Progenitor cell of endocrine pancreas (in vitro differentiated cells): Measurements from ENCODE around the gene PEMT. TPM values are rescaled to one million over a fixed set of nuclear protein-coding genes. Genes with fewer than 3 reads are reported as not detected.

Experiments used
- DNase-seq: peaks from one replicate; pipeline ENCODE4 v3.0.0; 2021; ENCODE audit warnings: low spot score; ENCODE audit not compliant: unreplicated experiment
- H3K27ac Mint-ChIP-seq: 2 replicates; pipeline ENCODE4 v1.8.0; 2021; ENCODE audit warnings: mild to moderate bottlenecking, moderate library complexity, mixed read lengths
- H3K27me3 Mint-ChIP-seq: 2 replicates; pipeline ENCODE4 v1.8.0; 2021; ENCODE audit warnings: mixed read lengths
- H3K36me3 Mint-ChIP-seq: 2 replicates; pipeline ENCODE4 v1.8.0; 2022; ENCODE audit warnings: mixed read lengths; ENCODE audit not compliant: insufficient read depth
- H3K4me1 Mint-ChIP-seq: 2 replicates; pipeline ENCODE4 v1.8.0; 2021; ENCODE audit warnings: low read depth, mixed read lengths
- H3K4me3 Mint-ChIP-seq: 2 replicates; pipeline ENCODE4 v1.8.0; 2021; ENCODE audit warnings: low read depth, mild to moderate bottlenecking, moderate library complexity, mixed read lengths
- H3K9me3 Mint-ChIP-seq: 2 replicates; pipeline ENCODE4 v1.8.0; 2021; ENCODE audit warnings: low read depth, mixed read lengths
- CTCF ChIP-seq: fragments of 200-600 bp; sonication (generic); IDR thresholded peaks from one replicate; pipeline ENCODE4 v1.5.0; 2021; ENCODE audit warnings: antibody characterized with exemption, mild to moderate bottlenecking; ENCODE audit not compliant: unreplicated experiment
- total RNA-seq: library from RNA; stranded (reverse); gene quantifications from 2 replicates; pipeline ENCODE4 v1.2.1, GENCODE V29; 2021

Gene PEMT
- total RNA-seq, 1 donor from 2014 or later: 67.0 TPM

- no peak for TF ChIP-seq CTCF
- no peak overlapping the region for H3K27ac Mint-ChIP-seq
- H3K9me3 Mint-ChIP-seq: no peaks in the 10 kb centered on the region
- no peak for DNase-seq
- H3K36me3 Mint-ChIP-seq: no peaks in the 10 kb centered on the region
- H3K27me3 Mint-ChIP-seq: peaks cover 7% of the 10 kb centered on the region
- no peak overlapping the region for H3K4me3 Mint-ChIP-seq
- no peaks in the 10 kb centered on the region for H3K4me1 Mint-ChIP-seq
Observed at GRCh38 chr17:17504341-17505140, 87.0 kb downstream of the PEMT start.

- Mint-ChIP-seq H3K9me3 (no peaks in the 10 kb centered on the region), H3K4me1 (no peaks in the 10 kb centered on the region), H3K27me3 (peaks cover 11% of the 10 kb centered on the region), H3K36me3 (no peaks in the 10 kb centered on the region), H3K27ac (no peak overlapping the region), H3K4me3 (no peak overlapping the region)
- no peak for TF ChIP-seq CTCF
- no peak for DNase-seq
Observed at GRCh38 chr17:17503566-17504130, 87.9 kb downstream of the PEMT start.

- DNase-seq: no peak
- Mint-ChIP-seq H3K4me1 (no peaks in the 10 kb centered on the region), H3K27me3 (peaks cover 11% of the 10 kb centered on the region), H3K9me3 (no peaks in the 10 kb centered on the region), H3K4me3 (no peak overlapping the region), H3K36me3 (no peaks in the 10 kb centered on the region), H3K27ac (no peak overlapping the region)
- TF ChIP-seq CTCF: no peak
Observed at GRCh38 chr17:17502741-17503565, 88.6 kb downstream of the PEMT start.

- no peaks in the 10 kb centered on the region for H3K4me1 Mint-ChIP-seq
- H3K27me3 Mint-ChIP-seq: peaks cover 11% of the 10 kb centered on the region
- no peak for DNase-seq
- H3K36me3 Mint-ChIP-seq: no peaks in the 10 kb centered on the region
- no peak overlapping the region for H3K4me3 Mint-ChIP-seq
- TF ChIP-seq CTCF: peak; percentile 48
- no peak overlapping the region for H3K27ac Mint-ChIP-seq
- no peaks in the 10 kb centered on the region for H3K9me3 Mint-ChIP-seq
Observed at GRCh38 chr17:17500999-17501605, 90.4 kb downstream of the PEMT start.
